ENCODE data around the gene MVB12B.

The MVB12B gene

DNA sequence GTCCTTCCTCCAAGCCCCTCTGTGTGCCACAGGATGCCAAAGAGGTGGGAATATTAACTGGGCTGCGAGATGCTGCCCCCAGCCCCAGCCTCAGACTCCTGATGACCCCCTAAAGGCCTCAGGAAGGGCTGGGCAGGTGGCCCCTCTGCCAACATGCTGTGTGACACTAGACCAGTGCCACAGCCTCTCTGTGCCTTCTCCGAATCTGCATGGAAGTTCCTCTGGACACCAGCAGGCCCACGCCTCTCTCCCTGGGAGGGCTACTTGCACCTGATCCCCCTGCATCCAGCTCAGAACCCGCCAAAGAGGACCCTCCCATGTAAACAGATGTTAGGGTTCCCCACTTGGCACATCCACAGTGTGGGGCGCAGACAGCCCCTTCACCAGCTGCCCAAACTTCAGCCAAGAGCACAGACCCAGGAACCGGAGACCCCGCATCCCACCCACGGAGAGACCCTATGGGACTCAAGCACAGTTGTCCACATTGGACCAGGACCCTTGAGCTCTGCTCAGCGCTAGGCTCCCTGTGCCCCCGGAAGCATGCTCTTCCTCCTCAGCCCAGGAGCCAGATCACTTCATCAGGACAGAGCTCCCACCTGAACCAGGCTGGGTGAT lies 195.5 kb downstream of the MVB12B start:
- no peak for DNase-seq (ENCODE audit: low read depth)
- no peak for TF ChIP-seq POLR2A (IDR thresholded peaks at IDR 0.05; ENCODE audit: extremely low read depth, insufficient read length)
- TF ChIP-seq, protein P1, sequence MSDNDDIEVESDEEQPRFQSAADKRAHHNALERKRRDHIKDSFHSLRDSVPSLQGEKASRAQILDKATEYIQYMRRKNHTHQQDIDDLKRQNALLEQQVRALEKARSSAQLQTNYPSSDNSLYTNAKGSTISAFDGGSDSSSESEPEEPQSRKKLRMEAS (IDR thresholded peaks at IDR 0.05; ENCODE audit: low read depth, low read length), result no peak
- TF ChIP-seq, protein P2, sequence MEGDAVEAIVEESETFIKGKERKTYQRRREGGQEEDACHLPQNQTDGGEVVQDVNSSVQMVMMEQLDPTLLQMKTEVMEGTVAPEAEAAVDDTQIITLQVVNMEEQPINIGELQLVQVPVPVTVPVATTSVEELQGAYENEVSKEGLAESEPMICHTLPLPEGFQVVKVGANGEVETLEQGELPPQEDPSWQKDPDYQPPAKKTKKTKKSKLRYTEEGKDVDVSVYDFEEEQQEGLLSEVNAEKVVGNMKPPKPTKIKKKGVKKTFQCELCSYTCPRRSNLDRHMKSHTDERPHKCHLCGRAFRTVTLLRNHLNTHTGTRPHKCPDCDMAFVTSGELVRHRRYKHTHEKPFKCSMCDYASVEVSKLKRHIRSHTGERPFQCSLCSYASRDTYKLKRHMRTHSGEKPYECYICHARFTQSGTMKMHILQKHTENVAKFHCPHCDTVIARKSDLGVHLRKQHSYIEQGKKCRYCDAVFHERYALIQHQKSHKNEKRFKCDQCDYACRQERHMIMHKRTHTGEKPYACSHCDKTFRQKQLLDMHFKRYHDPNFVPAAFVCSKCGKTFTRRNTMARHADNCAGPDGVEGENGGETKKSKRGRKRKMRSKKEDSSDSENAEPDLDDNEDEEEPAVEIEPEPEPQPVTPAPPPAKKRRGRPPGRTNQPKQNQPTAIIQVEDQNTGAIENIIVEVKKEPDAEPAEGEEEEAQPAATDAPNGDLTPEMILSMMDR (IDR thresholded peaks at IDR 0.05; ENCODE audit: low read depth, low read length), result no peak
- H3K4me3 ChIP-seq (ENCODE audit: low read depth, low read length), result no peak overlapping the region

DNA sequence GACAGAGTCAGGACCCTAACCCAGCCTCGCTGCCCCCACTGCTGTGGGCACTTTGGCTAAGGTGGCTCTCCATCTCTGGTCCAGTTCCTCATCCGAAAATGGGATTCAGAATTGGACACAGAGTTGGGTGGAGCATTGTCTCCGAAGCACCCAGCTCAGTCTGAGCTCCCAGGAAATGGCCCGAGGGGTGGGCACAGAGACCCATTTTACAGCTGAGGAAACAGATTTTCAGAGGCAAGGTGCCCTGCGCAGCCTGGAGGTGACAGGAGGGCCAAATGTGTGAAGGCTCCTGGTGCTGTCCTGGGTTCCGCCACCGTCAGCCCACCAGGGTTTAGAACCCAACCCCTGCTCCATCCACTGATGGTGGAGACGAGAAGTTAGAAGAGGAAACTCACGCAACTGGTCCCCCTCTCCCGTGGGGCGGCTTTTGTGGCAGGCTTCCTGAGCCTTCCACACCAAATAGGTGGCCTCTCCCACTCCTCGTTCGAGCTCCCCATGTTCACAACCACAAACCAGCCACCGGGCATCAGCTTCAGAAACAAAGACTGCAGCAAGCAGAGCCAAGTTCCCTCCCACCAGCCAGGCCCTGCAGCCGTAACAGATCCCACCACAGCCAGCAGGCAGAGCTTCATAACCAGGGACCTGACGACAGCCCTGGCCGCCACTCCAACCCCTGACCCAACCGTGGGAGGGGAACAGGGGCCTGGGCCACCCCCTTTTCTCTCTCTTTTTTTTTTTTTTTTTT lies 196.2 kb downstream of the MVB12B start:
- DNase-seq (ENCODE audit: low read depth), result peak; percentile 32
- H3K4me3 ChIP-seq (ENCODE audit: low read depth, low read length), result no peak overlapping the region
- TF ChIP-seq POLR2A (IDR thresholded peaks at IDR 0.05; ENCODE audit: extremely low read depth, insufficient read length), result no peak
- TF ChIP-seq, protein P1 (IDR thresholded peaks at IDR 0.05; ENCODE audit: low read depth, low read length), result no peak
- TF ChIP-seq, protein P2 (IDR thresholded peaks at IDR 0.05; ENCODE audit: low read depth, low read length), result no peak
- TF ChIP-seq MYC (IDR thresholded peaks at IDR 0.05; ENCODE audit: low read depth, low read length), result no peak

DNA sequence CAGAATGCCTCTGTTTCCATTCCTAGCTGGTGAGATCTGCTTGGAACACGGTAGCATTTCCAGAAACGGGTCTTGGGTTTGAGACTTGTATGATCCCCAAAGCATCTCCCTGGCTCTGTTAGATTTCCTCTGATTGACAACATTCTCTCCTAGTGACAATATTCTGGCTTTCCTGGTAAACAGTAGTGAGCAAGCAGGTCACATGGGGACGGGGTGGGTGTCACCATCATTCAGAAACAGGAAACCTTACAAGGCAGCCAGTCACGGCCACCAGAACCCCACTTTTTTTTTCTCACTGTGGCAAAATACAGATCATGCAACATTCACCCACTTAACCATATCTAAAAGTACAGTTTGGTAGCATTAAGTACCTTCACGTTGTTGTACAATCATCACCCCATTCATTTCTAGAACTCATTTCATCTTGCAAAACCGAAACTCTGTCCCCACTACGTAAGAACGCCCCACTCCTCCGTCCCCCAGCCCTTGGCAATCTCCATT lies 197.0 kb downstream of the MVB12B start:
- H3K4me3 ChIP-seq (ENCODE audit: low read depth, low read length), result no peak overlapping the region
- DNase-seq (ENCODE audit: low read depth), result peak; percentile 30
- no peak for TF ChIP-seq MYC (IDR thresholded peaks at IDR 0.05; ENCODE audit: low read depth, low read length)
- TF ChIP-seq, protein P1 (IDR thresholded peaks at IDR 0.05; ENCODE audit: low read depth, low read length), result 0 out of 2 replicates have a peak, but pooled peaks have one; percentile 25
- no peak for TF ChIP-seq POLR2A (IDR thresholded peaks at IDR 0.05; ENCODE audit: extremely low read depth, insufficient read length)
- TF ChIP-seq, protein P2 (IDR thresholded peaks at IDR 0.05; ENCODE audit: low read depth, low read length), result no peak

DNA sequence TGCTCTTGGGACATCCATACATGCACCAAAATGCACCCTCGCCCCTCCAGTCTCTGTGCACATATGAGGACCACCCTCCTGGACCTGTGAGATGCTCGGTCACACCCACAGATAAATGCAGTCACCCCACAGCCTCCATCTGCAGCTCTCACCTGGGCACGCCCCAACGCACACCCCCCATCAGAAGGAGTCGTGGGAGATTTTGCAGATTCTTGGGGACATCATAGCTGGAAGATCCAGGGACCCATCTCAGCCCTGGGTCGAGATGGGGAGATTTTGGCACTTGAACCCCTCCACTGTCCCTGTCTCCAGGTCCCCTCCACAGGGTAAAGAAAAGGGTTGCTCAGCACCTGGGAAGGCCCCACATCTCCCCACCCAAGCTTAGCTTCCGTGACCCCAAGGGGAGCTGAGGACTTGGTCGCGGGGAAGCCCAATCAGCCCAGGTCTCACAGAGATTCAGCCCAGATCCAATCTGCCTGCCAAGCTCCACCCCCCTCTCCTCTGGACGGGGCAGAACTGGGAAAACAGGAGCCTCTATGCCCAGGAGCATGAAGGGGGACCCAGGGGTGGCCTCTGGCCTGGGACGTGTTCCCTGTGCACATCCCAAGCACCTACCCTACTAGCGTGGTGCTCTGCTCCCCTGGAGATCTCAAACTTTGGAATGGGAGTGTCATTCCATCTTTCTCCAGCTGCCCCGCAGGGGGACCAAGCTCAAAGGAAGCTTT lies 197.9 kb downstream of the MVB12B start:
- no peak for TF ChIP-seq MYC (IDR thresholded peaks at IDR 0.05; ENCODE audit: low read depth, low read length)
- TF ChIP-seq, protein P1 (IDR thresholded peaks at IDR 0.05; ENCODE audit: low read depth, low read length), result no peak
- TF ChIP-seq, protein P2 (IDR thresholded peaks at IDR 0.05; ENCODE audit: low read depth, low read length), result no peak
- no peak for TF ChIP-seq POLR2A (IDR thresholded peaks at IDR 0.05; ENCODE audit: extremely low read depth, insufficient read length)
- H3K4me3 ChIP-seq (ENCODE audit: low read depth, low read length), result no peak overlapping the region
- DNase-seq (ENCODE audit: low read depth), result no peak

DNA sequence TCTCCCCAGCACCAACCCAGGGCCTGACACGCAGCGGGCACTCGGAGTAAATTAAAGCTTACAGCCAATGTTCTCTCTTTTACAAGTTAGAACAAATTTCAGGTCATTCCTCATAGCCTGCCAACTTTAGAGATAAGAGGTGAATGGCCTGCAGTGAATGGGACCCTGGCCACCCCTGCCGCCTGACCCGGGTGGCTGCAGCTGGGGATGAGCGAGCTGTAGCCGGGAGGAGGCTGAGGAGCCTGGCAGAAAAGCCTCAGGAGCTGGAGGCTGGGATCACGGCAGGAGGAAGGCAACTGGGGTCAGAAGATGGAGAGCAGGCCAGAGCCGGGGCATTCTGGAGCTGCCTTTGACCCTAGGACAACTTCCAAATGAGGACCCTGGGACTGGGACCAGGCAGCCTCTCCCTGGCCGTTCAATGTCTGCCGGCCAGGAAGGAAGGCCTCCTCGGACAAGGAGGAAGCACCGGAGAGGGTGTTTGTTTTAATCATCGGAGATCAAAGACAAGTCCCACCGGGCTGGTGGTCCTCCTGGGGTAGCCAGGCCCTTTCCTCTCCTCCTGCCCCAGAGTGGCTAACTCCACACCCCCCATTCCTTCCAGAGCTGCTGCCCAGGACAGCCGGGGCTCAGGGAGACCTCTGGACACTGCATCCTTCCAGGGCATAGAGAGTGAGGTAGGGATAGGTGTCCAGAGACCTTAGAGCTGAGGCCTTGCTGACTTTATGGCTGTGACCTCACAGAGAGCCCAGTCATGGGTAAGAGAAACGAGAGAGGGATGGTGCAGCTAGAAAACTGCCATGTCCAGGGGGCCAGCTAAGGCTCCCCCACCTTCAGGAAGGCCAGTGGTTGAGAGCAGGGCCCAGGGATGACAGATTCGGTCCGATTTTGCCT lies 199.8 kb downstream of the MVB12B start:
- TF ChIP-seq, protein P2 (IDR thresholded peaks at IDR 0.05; ENCODE audit: low read depth, low read length), result no peak
- TF ChIP-seq, protein P1 (IDR thresholded peaks at IDR 0.05; ENCODE audit: low read depth, low read length), result no peak
- TF ChIP-seq MYC (IDR thresholded peaks at IDR 0.05; ENCODE audit: low read depth, low read length) (no peak), POLR2A (IDR thresholded peaks at IDR 0.05; ENCODE audit: extremely low read depth, insufficient read length) (no peak)
- no peak overlapping the region for H3K4me3 ChIP-seq (ENCODE audit: low read depth, low read length)
- no peak for DNase-seq (ENCODE audit: low read depth)
